GM12878 (cell line): Measurements from ENCODE around the gene ELANE. TPM values are rescaled to one million over a fixed set of nuclear protein-coding genes. Genes with fewer than 3 reads are reported as not detected.
"Not testable (repeated sequence)": the region's sequence is repeated elsewhere in the genome, so short reads cannot be mapped to it uniquely, and the experiment has no call there.

Experiments
- ATAC-seq: fragments of 200-7000 bp; cut with Tn5 transposase; 3 replicates; pipeline ENCODE4 v1.9.1; 2020; ENCODE audit warnings: mild to moderate bottlenecking, moderate library complexity
- BruUV-seq: library from RNA; stranded (reverse); fragments of 400-500 nt; replicated peaks from 2 replicates; lab custom pipeline; 2021; lab: Mats Ljungman, UMichigan
- CTCF ChIA-PET: fragments of 300-600 bp; sonication (Branson Sonifier 250); formaldehyde crosslinking; extraction: SDS; loops from one replicate; lab custom pipeline; 2021; ENCODE audit warnings: inconsistent platforms; lab: Yijun Ruan, JAX
- POLR2A ChIA-PET: fragments of 350-600 bp; formaldehyde crosslinking; extraction: SDS; loops from one replicate; lab custom pipeline; 2021; ENCODE audit warnings: inconsistent platforms; lab: Charles Lee
- RAD21 ChIA-PET: fragments of 300-600 bp; sonication (Branson Sonifier 250); formaldehyde crosslinking; loops from one replicate; lab custom pipeline; 2023; ENCODE audit warnings: antibody characterized with exemption; ENCODE audit not compliant: unreplicated experiment; lab: Charles Lee
- SMC1A ChIA-PET: fragments of 300-600 bp; sonication (Branson Sonifier 250); formaldehyde crosslinking; loops from one replicate; lab custom pipeline; 2023; ENCODE audit not compliant: unreplicated experiment, uncharacterized antibody; lab: Charles Lee
- DNase-seq: peaks from one replicate; pipeline ENCODE4 v3.0.0-alpha.2; 2011; ENCODE audit warnings: low read depth, low spot score
- FAIRE-seq: peaks from 3 replicates; lab custom pipeline; 2011; peaks lifted over from hg19 to GRCh38; lab: Jason Lieb, UNC
- H2AFZ ChIP-seq: 2 replicates; pipeline ENCODE4 v1.6.0; 2011; ENCODE audit warnings: low read depth, low read length, control low read depth; ENCODE audit not compliant: control insufficient read depth
- H3K27ac ChIP-seq: 2 replicates; pipeline ENCODE4 v1.5.1; 2011; ENCODE audit warnings: control low read depth; ENCODE audit not compliant: control insufficient read depth, insufficient read depth
- H3K27me3 ChIP-seq, 2 experiments: replicated peaks in 1 of 2; 2 replicates each; pipeline versions ENCODE4 v1.6.0 to v1.6.1; 2011; ENCODE audit warnings: low read length in 1 of 2; ENCODE audit not compliant: control insufficient read depth in 2 of 2, insufficient read depth in 2 of 2
- H3K36me3 ChIP-seq, 2 experiments: 2 replicates each; pipeline ENCODE4 v1.5.1; 2011; ENCODE audit warnings: low read length in 1 of 2; ENCODE audit not compliant: control insufficient read depth in 2 of 2, insufficient read depth in 2 of 2
- H3K4me1 ChIP-seq: 2 replicates; pipeline ENCODE4 v1.6.1; 2011; ENCODE audit warnings: mild to moderate bottlenecking, low read length, moderate library complexity, mixed read lengths; ENCODE audit not compliant: control insufficient read depth, insufficient read depth
- H3K4me2 ChIP-seq: 2 replicates; pipeline ENCODE4 v1.6.0; 2011; ENCODE audit warnings: control low read depth; ENCODE audit not compliant: control insufficient read depth, insufficient read depth
- H3K4me3 ChIP-seq: fragments of 200-600 bp; sonication (generic); 2 replicates; pipeline ENCODE4 v1.5.1; 2016
- H3K79me2 ChIP-seq: 2 replicates; pipeline ENCODE4 v1.6.0; 2011; ENCODE audit warnings: low read length; ENCODE audit not compliant: control insufficient read depth, insufficient read depth
- H3K9ac ChIP-seq: 2 replicates; pipeline ENCODE4 v1.8.0; 2011; ENCODE audit warnings: low read length, control low read depth, mixed read lengths; ENCODE audit not compliant: control insufficient read depth, insufficient read depth
- H3K9me3 ChIP-seq: replicated peaks from 3 replicates; pipeline ENCODE4 v1.5.1; 2011; ENCODE audit warnings: mild to moderate bottlenecking, low read length; ENCODE audit not compliant: control insufficient read depth, insufficient read depth
- H4K20me1 ChIP-seq: 2 replicates; pipeline ENCODE4 v1.6.0; 2011; ENCODE audit not compliant: control insufficient read depth, insufficient read depth
- GATAD2B ChIP-seq: fragments of 450-650 bp; conservative IDR thresholded peaks from 2 replicates; pipeline ENCODE4 v1.6.1; 2017; ENCODE audit warnings: low read depth, mild to moderate bottlenecking, moderate library complexity
- HDAC6 ChIP-seq: fragments of 200-600 bp; sonication (generic); IDR thresholded peaks from one replicate; pipeline ENCODE4 v1.8.0; 2017; ENCODE audit warnings: antibody characterized with exemption; ENCODE audit not compliant: unreplicated experiment
- HDGF ChIP-seq: fragments of 450-650 bp; IDR thresholded peaks from 2 replicates; pipeline ENCODE4 v1.6.1; 2016; ENCODE audit warnings: antibody characterized with exemption
- MTA3 ChIP-seq: IDR thresholded peaks from 2 replicates; pipeline ENCODE4 v1.6.1; 2012; ENCODE audit warnings: low read length, inconsistent platforms, borderline replicate concordance
- SP1 ChIP-seq: IDR thresholded peaks from one replicate; pipeline ENCODE4 v1.6.1; 2011; ENCODE audit warnings: low read depth, low read length
- ZBTB40 ChIP-seq: fragments of 450-650 bp; IDR thresholded peaks from 2 replicates; pipeline ENCODE4 v1.6.1; 2016; ENCODE audit warnings: mild to moderate bottlenecking, moderate library complexity, borderline replicate concordance
- WGBS: methylation state at CpG from one replicate; pipeline ENCODE4 v1.1.6; 2016; ENCODE audit warnings: low lambda C conversion rate; ENCODE audit not compliant: insufficient replicate concordance, insufficient coverage; ENCODE audit errors: missing lambda C conversion rate; 5-methylcytosine and 5-hydroxymethylcytosine counted together
- in situ Hi-C: fragments of 300-500 bp; cut with MboI; formaldehyde crosslinking; loops from 9 replicates; pipeline ENCODE4 v1.14.3; 2018; ENCODE audit warnings: mixed read lengths
- intact Hi-C: fragments of 100-400 bp; cut with micrococcal nuclease; formaldehyde crosslinking; loops from one replicate; pipeline ENCODE4 v1.14.2; 2022; ENCODE audit not compliant: unreplicated experiment
- polyA plus RNA-seq, 11 experiments: library from polyadenylated mRNA; depleted of rRNA in 4 of 11; unstranded in 6 of 11; stranded (reverse) in 5 of 11; fragments of >200 nt; fragmentation: Nextera tagmentation in 4 of 11; fragmentation: Illumina TruSeq in 1 of 11; extraction: Ambion mirVana in 4 of 11; extraction: Trizol in 1 of 11; gene quantifications; 1 replicate in 1 of 11; 2 replicates in 10 of 11; pipeline versions ENCODE4 v1.2.1 to v1.2.3, GENCODE V29; 2011 to 2016; ENCODE audit warnings: inconsistent platforms in 2 of 11, missing spikeins in 2 of 11, low read depth in 1 of 11
- total RNA-seq, 4 experiments: library from RNA; depleted of rRNA in 3 of 4; stranded (reverse); fragments of >200 nt in 3 of 4; fragmentation: Illumina TruSeq in 1 of 4; extraction: Trizol in 1 of 4; gene quantifications; 2 replicates each; pipeline versions ENCODE4 v1.2.1 to v1.2.3, GENCODE V29; 2013 to 2021

ELANE gene
- total and polyA plus RNA-seq, 10 of the 15 experiments (the other 5 are each of a cell fraction or from before 2014, with no cell fraction given): not detected

DNA sequence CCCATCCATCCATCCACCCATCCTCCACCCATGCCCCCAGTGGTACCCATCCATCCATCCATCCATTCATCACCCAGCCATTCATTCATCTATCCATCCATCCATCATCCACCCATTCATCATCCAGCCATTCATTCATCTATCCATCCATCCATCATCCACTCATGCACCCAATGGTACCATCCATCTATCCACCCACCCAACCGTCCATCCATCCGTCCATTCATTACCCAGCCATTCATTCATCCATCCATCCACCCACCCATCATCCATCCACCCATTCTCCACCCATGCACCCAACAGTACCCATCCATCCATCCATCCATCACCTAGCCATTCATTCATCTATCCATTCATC, 35.6 kb upstream of the ELANE start:
- H3K4me1 ChIP-seq: no peaks in the 10 kb centered on the region
- H3K27me3 ChIP-seq: no peaks in the 10 kb centered on the region
- no peak overlapping the region for H2AFZ ChIP-seq
- POLR2A ChIA-PET: no interaction called here
- H3K4me3 ChIP-seq: no peak overlapping the region
- no peaks in the 10 kb centered on the region for H3K79me2 ChIP-seq
- H3K27ac ChIP-seq: no peak overlapping the region
- 92% methylated on average over 2 of the region's 2 CpGs for WGBS
- H3K36me3 ChIP-seq: peaks cover 4 to 7% of the 10 kb centered on the region in 2 experiments; a peak in 3 of 4 replicates
- intact Hi-C loops: no loop called here
- in situ Hi-C loops: no loop called here
- CTCF ChIA-PET: no interaction called here
- H3K9ac ChIP-seq: no peak overlapping the region
- no peaks in the 10 kb centered on the region; the same call in 2 of the 3 replicates for H3K9me3 ChIP-seq
- SMC1A ChIA-PET: no interaction called here
- ATAC-seq: no peak
- no peak for DNase-seq
- TF ChIP-seq GATAD2B: no peak
- peak; percentile 42; the same call in 1 of the 2 replicates for TF ChIP-seq MTA3
- TF ChIP-seq SP1: no peak
- 0 out of 2 replicates have a peak, but pooled peaks have one; percentile 18 for TF ChIP-seq HDGF
- TF ChIP-seq HDAC6: no peak
- no peak for TF ChIP-seq ZBTB40
- RAD21 ChIA-PET: no interaction called here
- no peaks in the 10 kb centered on the region for H4K20me1 ChIP-seq
- H3K4me2 ChIP-seq: no peak overlapping the region
- FAIRE-seq: no peak
- no TSS peak for BruUV-seq

GRCh38 chr19:820212-820611, 31.9 kb upstream of the ELANE start:
- H3K79me2 ChIP-seq, H3K9ac ChIP-seq, RAD21 ChIA-PET, FAIRE-seq, CTCF ChIA-PET, DNase-seq, SMC1A ChIA-PET, H3K27me3 ChIP-seq, BruUV-seq, H3K4me2 ChIP-seq, H3K27ac ChIP-seq, intact Hi-C loops, H3K36me3 ChIP-seq, ATAC-seq, POLR2A ChIA-PET, H4K20me1 ChIP-seq, H3K9me3 ChIP-seq, H3K4me3 ChIP-seq, H2AFZ ChIP-seq, H3K4me1 ChIP-seq, in situ Hi-C loops: not testable (repeated sequence)
- WGBS: 77% methylated on average over 5 of the region's 5 CpGs
